Psoas muscle (tissue), 8 donors: Measurements from ENCODE around the gene SLC35D3. TPM values are rescaled to one million over a fixed set of nuclear protein-coding genes. Genes with fewer than 3 reads are reported as not detected.
A peak's percentile ranks its signal among the peaks of the same experiment; 100 is the strongest.

Source experiments
- ATAC-seq, 4 donors: fragments of 200-7000 bp; cut with Tn5 transposase; one replicate each; pipeline ENCODE4 v1.9.1; 2020; ENCODE audit warnings: moderate library complexity in 3 of 4, mild to moderate bottlenecking in 2 of 4
- DNase-seq, 2 donors: peaks; one replicate each; pipeline ENCODE4 v3.0.0-alpha.2; 2020
- H3K27ac ChIP-seq: fragments of 200-600 bp; one replicate; pipeline ENCODE4 v1.8.0; 2022
- H3K27me3 ChIP-seq, 3 donors: fragments of 200-600 bp in 1 of 3; one replicate each; pipeline versions ENCODE4 v1.6.1 to v1.8.0; 2013 to 2022; ENCODE audit warnings: low read length in 2 of 3, mild to moderate bottlenecking in 2 of 3, moderate library complexity in 1 of 3; ENCODE audit not compliant: insufficient read depth in 3 of 3
- H3K36me3 ChIP-seq, 2 donors: fragments of 200-600 bp in 1 of 2; one replicate each; pipeline versions ENCODE4 v1.6.1 to v1.8.0; 2013 to 2022; ENCODE audit warnings: low read depth in 1 of 2, mild to moderate bottlenecking in 1 of 2, moderate library complexity in 1 of 2; ENCODE audit not compliant: insufficient read depth in 1 of 2
- H3K4me1 ChIP-seq: fragments of 200-600 bp; one replicate; pipeline ENCODE4 v1.8.0; 2022
- H3K4me3 ChIP-seq: fragments of 200-600 bp; one replicate; pipeline ENCODE4 v1.8.0; 2022; ENCODE audit warnings: mild to moderate bottlenecking
- H3K9me3 ChIP-seq: fragments of 200-600 bp; one replicate; pipeline ENCODE4 v1.8.0; 2022
- CTCF ChIP-seq: fragments of 200-600 bp; IDR thresholded peaks from one replicate; pipeline ENCODE4 v1.8.0; 2022; ENCODE audit warnings: antibody characterized with exemption
- WGBS, 3 donors: extraction: QIAGEN DNeasy Blood & Tissue Kit; methylation state at CpG; one replicate each; pipeline versions ENCODE4 v1.1.6 to v1.1.7; 2013; 5-methylcytosine and 5-hydroxymethylcytosine counted together
- intact Hi-C, 2 donors: fragments of 100-400 bp; cut with DNase I; formaldehyde crosslinking; loops; one replicate each; pipeline versions ENCODE4 v1.11.0 to v1.14.2; 2022
- polyA plus RNA-seq, 3 donors: library from polyadenylated mRNA; stranded (reverse); fragments of 200-250 nt; gene quantifications; one replicate each; pipeline ENCODE4 v1.2.3, GENCODE V29; 2013
- total RNA-seq, 4 donors: library from RNA; stranded (reverse); fragmentation: NEBNext Ultra II Directional in 2 of 4; extraction: Animal tissue kit (Norgen Biotek cat#: 25700) in 2 of 4; gene quantifications; one replicate each; pipeline versions ENCODE4 v1.2.1 to v1.2.4, GENCODE V29; 2021 to 2023
- donor health status: healthy with polysubstance abuse.
- donor health status: DM: no; HTN: no; CAD: no; lungs with moderate emphysema.
- donor health status: Bipolar disorder and iron deficiency.
- donor health status: healthy.
- donor health status: DM: yes; HTN: yes; CAD: no.
- donor health status: DM: no; HTN: no; CAD: no.
- donor health status: DM: no; HTN: no; CAD: no.
- donor health status: DM: yes; HTN: yes; CAD: no.

Gene SLC35D3
- total and polyA plus RNA-seq, 7 donors: not detected

GRCh38 chr6:136914947-136915346, 7.2 kb upstream of the SLC35D3 start:
- ATAC-seq (no peak), DNase-seq (no peak)
- WGBS, 3 donors: 98 to 100% (median 100%) methylated on average over 1 of the region's 1 CpG
- intact Hi-C loops: no loop called here
- peaks cover 0 to 17% of the 10 kb centered on the region in 2 donors for H3K36me3 ChIP-seq
- no peak overlapping the region for H3K27ac ChIP-seq
- no peaks in the 10 kb centered on the region for H3K9me3 ChIP-seq
- no peaks in the 10 kb centered on the region for H3K4me1 ChIP-seq
- no peak for TF ChIP-seq CTCF
- no peak overlapping the region for H3K4me3 ChIP-seq
- H3K27me3 ChIP-seq: peaks cover 0 to 36% (median 5%) of the 10 kb centered on the region in 3 donors

- Histone ChIP-seq H3K4me3 (no peak overlapping the region), H3K27ac (no peak overlapping the region), H3K4me1 (peaks cover 20% of the 10 kb centered on the region), H3K9me3 (no peaks in the 10 kb centered on the region), H3K27me3 (peaks cover 0 to 70% (median 31%) of the 10 kb centered on the region in 3 donors), H3K36me3 (peaks cover 0 to 12% of the 10 kb centered on the region in 2 donors)
- DNase-seq (no peak), ATAC-seq (no peak)
- TF ChIP-seq CTCF: no peak
- intact Hi-C loops: no loop called here
- WGBS, 3 donors: 77 to 89% (median 85%) methylated on average over 3 of the region's 3 CpGs
Observed at GRCh38 chr6:136918706-136919105, 3.4 kb upstream of the SLC35D3 start.

- H3K4me1 ChIP-seq: peaks cover 20% of the 10 kb centered on the region
- peaks cover 0 to 83% (median 32%) of the 10 kb centered on the region in 3 donors for H3K27me3 ChIP-seq
- H3K27ac ChIP-seq: no peak overlapping the region
- H3K4me3 ChIP-seq: peak overlapping the region; percentile 69
- no peaks in the 10 kb centered on the region for H3K9me3 ChIP-seq
- DNase-seq (no peak), ATAC-seq (peak in 1 of 4 donors; percentile 12)
- 12 to 16% (median 13%) methylated on average over 6 of the region's 6 CpGs for WGBS, 3 donors
- H3K36me3 ChIP-seq: no peaks in the 10 kb centered on the region
- intact Hi-C loops: no loop called here
- no peak for TF ChIP-seq CTCF
Observed at GRCh38 chr6:136920216-136920615, 1.9 kb upstream of the SLC35D3 start.

- DNase-seq: no peak
- 2 to 3% (median 3%) methylated on average over 36 to 37 of the region's 37 CpGs for WGBS, 3 donors
- ATAC-seq: peak in 3 of 4 donors; percentile 27 to 62 (median 57)
- no peaks in the 10 kb centered on the region for H3K9me3 ChIP-seq
- peaks cover 20% of the 10 kb centered on the region for H3K4me1 ChIP-seq
- H3K27me3 ChIP-seq: peaks cover 0 to 83% (median 32%) of the 10 kb centered on the region in 3 donors
- intact Hi-C loops: no loop called here
- no peaks in the 10 kb centered on the region for H3K36me3 ChIP-seq
- H3K4me3 ChIP-seq: peak overlapping the region; percentile 69
- no peak overlapping the region for H3K27ac ChIP-seq
- no peak for TF ChIP-seq CTCF
Observed at GRCh38 chr6:136920671-136921380, 1.3 kb upstream of the SLC35D3 start.
